Glutamatergic neuron (in vitro differentiated cells): ENCODE data around the gene LEMD2. TPM values are rescaled to one million over a fixed set of nuclear protein-coding genes. Genes with fewer than 3 reads are reported as not detected.

Experiments used
- DNase-seq: peaks from one replicate; pipeline ENCODE4 v3.0.0; 2022
- H3K27ac Mint-ChIP-seq: one replicate; pipeline ENCODE4 v1.8.0; 2020; ENCODE audit warnings: mild to moderate bottlenecking, mixed read lengths, inconsistent platforms; ENCODE audit not compliant: unreplicated experiment
- H3K27me3 Mint-ChIP-seq: one replicate; pipeline ENCODE4 v1.8.0; 2020; ENCODE audit warnings: mild to moderate bottlenecking, moderate library complexity, mixed read lengths, inconsistent platforms; ENCODE audit not compliant: unreplicated experiment
- H3K36me3 Mint-ChIP-seq: one replicate; pipeline ENCODE4 v1.8.0; 2020; ENCODE audit warnings: mild to moderate bottlenecking, mixed read lengths, inconsistent platforms; ENCODE audit not compliant: unreplicated experiment
- H3K4me1 Mint-ChIP-seq: one replicate; pipeline ENCODE4 v1.8.0; 2020; ENCODE audit warnings: mild to moderate bottlenecking, low read depth, mixed read lengths, inconsistent platforms; ENCODE audit not compliant: unreplicated experiment
- H3K4me3 Mint-ChIP-seq: one replicate; pipeline ENCODE4 v1.8.0; 2020; ENCODE audit warnings: mild to moderate bottlenecking, mixed read lengths, inconsistent platforms; ENCODE audit not compliant: unreplicated experiment
- H3K9me3 Mint-ChIP-seq: one replicate; pipeline ENCODE4 v1.8.0; 2020; ENCODE audit warnings: mild to moderate bottlenecking, moderate library complexity, mixed read lengths, inconsistent platforms; ENCODE audit not compliant: unreplicated experiment
- total RNA-seq: library from RNA; stranded (reverse); fragmentation: NEBNext Ultra II Directional; extraction: Animal tissue kit (Norgen Biotek cat#: 25700); gene quantifications from one replicate; pipeline ENCODE4 v1.2.1, GENCODE V29; 2021; ENCODE audit not compliant: unreplicated experiment
- TF ChIP-seq, protein P1 (sequence below): fragments of 200-600 bp; sonication (generic); IDR thresholded peaks from one replicate; pipeline ENCODE4 v1.5.0; 2021; ENCODE audit not compliant: partially characterized antibody, unreplicated experiment

LEMD2 gene
- total RNA-seq, 1 donor from 2014 or later, result 82.4 TPM

DNA sequence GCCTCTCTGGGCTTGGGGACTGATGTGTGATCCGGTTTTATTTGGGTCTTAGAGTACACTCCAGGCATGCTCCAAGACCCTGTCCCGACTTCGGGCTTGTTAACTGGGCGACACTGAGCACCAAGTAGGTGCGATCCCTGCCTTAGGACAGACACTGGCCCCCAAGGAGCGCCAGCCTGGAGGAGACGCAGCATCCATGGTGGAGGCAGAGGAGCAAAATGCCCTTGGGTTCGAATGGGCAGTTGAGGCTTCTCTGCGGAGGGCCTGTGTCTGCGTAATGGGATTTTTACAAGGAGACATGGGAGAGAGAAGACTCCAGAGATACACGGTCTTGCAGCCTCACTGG lies 593 bp upstream of the LEMD2 start:
- TF ChIP-seq, protein P1, sequence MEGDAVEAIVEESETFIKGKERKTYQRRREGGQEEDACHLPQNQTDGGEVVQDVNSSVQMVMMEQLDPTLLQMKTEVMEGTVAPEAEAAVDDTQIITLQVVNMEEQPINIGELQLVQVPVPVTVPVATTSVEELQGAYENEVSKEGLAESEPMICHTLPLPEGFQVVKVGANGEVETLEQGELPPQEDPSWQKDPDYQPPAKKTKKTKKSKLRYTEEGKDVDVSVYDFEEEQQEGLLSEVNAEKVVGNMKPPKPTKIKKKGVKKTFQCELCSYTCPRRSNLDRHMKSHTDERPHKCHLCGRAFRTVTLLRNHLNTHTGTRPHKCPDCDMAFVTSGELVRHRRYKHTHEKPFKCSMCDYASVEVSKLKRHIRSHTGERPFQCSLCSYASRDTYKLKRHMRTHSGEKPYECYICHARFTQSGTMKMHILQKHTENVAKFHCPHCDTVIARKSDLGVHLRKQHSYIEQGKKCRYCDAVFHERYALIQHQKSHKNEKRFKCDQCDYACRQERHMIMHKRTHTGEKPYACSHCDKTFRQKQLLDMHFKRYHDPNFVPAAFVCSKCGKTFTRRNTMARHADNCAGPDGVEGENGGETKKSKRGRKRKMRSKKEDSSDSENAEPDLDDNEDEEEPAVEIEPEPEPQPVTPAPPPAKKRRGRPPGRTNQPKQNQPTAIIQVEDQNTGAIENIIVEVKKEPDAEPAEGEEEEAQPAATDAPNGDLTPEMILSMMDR, result no peak

DNA sequence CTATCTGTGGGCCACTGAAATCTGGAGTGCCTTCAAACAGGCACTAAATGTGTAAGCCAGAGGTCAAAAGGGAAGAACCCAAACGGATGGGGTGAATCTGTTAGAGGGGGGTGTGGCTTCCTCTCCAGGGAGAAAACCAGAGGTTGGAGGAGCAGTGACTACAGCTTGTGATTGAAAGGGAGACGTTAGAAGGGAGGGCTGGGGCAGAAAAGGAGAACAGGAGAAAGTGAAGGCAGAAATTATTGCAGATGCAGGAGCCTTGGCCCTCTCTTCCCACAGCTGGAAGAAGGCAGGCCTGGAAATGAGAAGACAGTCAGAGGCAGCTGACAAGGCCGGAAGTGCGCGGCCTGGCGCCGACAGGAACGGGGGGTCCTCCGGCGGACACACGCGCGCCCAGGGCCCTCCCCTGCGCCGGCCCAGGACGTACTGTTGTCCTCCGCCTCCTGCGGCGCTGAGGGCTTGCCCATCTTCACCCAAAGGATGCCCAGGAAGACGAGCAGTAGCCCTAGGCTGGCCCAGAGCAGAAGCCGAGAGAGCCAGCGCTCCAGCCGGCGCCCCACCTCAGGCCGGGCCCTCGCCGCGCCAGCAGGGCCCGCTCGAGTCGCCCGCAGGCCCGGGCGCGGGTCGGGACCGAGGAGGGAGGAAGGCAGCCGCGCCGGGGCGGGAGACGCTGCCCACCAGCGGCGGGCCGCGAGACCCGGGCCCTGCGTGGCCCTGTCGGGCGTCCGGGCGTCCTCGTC lies 806 bp downstream of the LEMD2 start:
- H3K36me3 Mint-ChIP-seq, result no peaks in the 10 kb centered on the region
- peaks cover 6% of the 10 kb centered on the region for H3K9me3 Mint-ChIP-seq
- peak overlapping the region; percentile 97 for H3K4me3 Mint-ChIP-seq
- H3K4me1 Mint-ChIP-seq, result peaks cover 60% of the 10 kb centered on the region
- peak overlapping the region; percentile 94 for H3K27ac Mint-ChIP-seq
- peak; percentile 65 for DNase-seq
- TF ChIP-seq, protein P1, result no peak
- peaks cover 7% of the 10 kb centered on the region for H3K27me3 Mint-ChIP-seq

More for the DNA sequence above, 593 bp upstream of the LEMD2 start:
- Mint-ChIP-seq H3K27me3 (peaks cover 7% of the 10 kb centered on the region), H3K4me1 (peaks cover 59% of the 10 kb centered on the region), H3K9me3 (peaks cover 6% of the 10 kb centered on the region), H3K36me3 (no peaks in the 10 kb centered on the region), H3K4me3 (peak overlapping the region; percentile 79), H3K27ac (peak overlapping the region; percentile 89)
- no peak for DNase-seq

DNA sequence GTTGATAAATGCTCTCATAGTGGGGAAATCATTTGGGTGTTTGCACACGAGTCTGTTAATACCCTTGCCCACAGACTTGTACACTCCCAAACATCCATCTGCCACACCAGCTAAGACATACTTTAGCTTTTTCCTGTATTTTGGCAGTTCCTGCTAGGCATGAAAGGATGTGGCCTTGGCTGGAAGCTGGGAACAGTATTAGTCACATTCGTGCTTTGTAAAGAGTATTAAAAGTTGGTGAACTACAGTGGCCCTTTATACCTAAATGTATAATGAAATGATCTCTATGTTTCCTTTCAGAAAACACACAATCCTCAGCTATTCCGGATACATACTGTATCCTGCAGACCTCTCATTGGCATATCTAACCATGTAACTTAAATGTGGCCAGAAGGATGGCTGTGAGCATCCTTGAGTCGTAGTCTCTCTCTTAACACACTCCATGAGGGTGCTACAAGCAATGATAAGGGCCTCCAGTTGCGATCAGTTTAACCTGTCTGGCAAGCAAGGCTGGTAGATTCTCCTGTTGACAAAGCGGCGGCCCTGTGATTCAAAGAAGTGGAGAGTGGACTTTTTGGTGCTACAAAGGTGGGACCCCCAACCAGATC lies 1.5 kb downstream of the LEMD2 start:
- H3K27me3 Mint-ChIP-seq, result peaks cover 7% of the 10 kb centered on the region
- H3K4me1 Mint-ChIP-seq, result peaks cover 61% of the 10 kb centered on the region
- H3K36me3 Mint-ChIP-seq, result no peaks in the 10 kb centered on the region
- DNase-seq, result no peak
- H3K27ac Mint-ChIP-seq, result peak overlapping the region; percentile 94
- peaks cover 6% of the 10 kb centered on the region for H3K9me3 Mint-ChIP-seq
- peak overlapping the region; percentile 97 for H3K4me3 Mint-ChIP-seq
- TF ChIP-seq, protein P1, result no peak

GRCh38 chr6:33786736-33787135 lies 2.2 kb downstream of the LEMD2 start:
- DNase-seq, result no peak
- Mint-ChIP-seq H3K9me3 (peaks cover 6% of the 10 kb centered on the region), H3K4me3 (peak overlapping the region; percentile 97), H3K27ac (no peak overlapping the region), H3K4me1 (peaks cover 67% of the 10 kb centered on the region), H3K27me3 (peaks cover 7% of the 10 kb centered on the region), H3K36me3 (no peaks in the 10 kb centered on the region)
- TF ChIP-seq, protein P1, result no peak

DNA sequence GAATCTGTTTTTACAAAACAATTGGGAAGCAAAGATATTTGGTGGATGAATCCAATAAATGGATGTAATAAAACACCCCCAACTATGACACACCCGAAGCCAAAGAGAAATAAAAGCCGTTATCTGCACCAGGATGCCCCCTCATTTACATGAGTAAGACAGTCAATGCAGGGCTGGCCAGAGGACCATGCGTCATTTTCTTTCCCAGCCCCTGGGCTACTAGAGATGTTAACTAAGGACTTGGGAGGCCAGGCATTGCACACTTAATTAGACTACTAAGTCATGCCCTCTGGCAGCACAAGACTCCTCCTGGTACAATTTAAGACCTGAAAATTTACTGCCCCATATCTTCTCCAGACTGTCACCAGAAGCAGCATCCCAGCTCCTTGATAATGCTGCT lies 3.2 kb downstream of the LEMD2 start:
- Mint-ChIP-seq H3K4me1 (peaks cover 66% of the 10 kb centered on the region), H3K4me3 (peak overlapping the region; percentile 68), H3K27ac (peak overlapping the region; percentile 48), H3K9me3 (peaks cover 6% of the 10 kb centered on the region), H3K27me3 (peaks cover 7% of the 10 kb centered on the region), H3K36me3 (no peaks in the 10 kb centered on the region)
- TF ChIP-seq, protein P1, result no peak
- DNase-seq, result no peak
